GM23338 (cell line): ENCODE results near the gene FTH1. TPM values are rescaled to one million over a fixed set of nuclear protein-coding genes. Genes with fewer than 3 reads are reported as not detected.
A peak's percentile ranks its signal among the peaks of the same experiment; 100 is the strongest.

Experiments
- ATAC-seq: fragments of 200-7000 bp; cut with Tn5 transposase; 3 replicates; pipeline ENCODE4 v1.9.1; 2020
- DNase-seq: peaks from one replicate; pipeline ENCODE4 v3.0.0-alpha.2; 2015; ENCODE audit warnings: low spot score
- H2AFZ ChIP-seq: fragments of 200-600 bp; sonication (generic); 2 replicates; pipeline ENCODE4 v1.8.0; 2016; ENCODE audit warnings: antibody characterized with exemption, mild to moderate bottlenecking, moderate library complexity
- H3F3A ChIP-seq: fragments of 200-600 bp; sonication (generic); replicated peaks from 2 replicates; pipeline ENCODE4 v1.8.0; 2017; ENCODE audit warnings: antibody characterized with exemption, mixed run types, low read depth
- H3K27ac ChIP-seq: fragments of 200-600 bp; sonication (generic); 2 replicates; pipeline ENCODE4 v1.6.1; 2016; ENCODE audit warnings: low read depth
- H3K27me3 ChIP-seq: fragments of 200-600 bp; sonication (generic); 2 replicates; pipeline ENCODE4 v1.8.0; 2016; ENCODE audit warnings: mild to moderate bottlenecking, mixed run types, moderate library complexity; ENCODE audit not compliant: insufficient read depth
- H3K36me3 ChIP-seq: fragments of 200-600 bp; sonication (generic); 2 replicates; pipeline ENCODE4 v1.8.0; 2016; ENCODE audit warnings: mild to moderate bottlenecking; ENCODE audit not compliant: insufficient read depth
- H3K4me1 ChIP-seq: fragments of 200-600 bp; sonication (generic); 2 replicates; pipeline ENCODE4 v1.8.0; 2016; ENCODE audit warnings: mild to moderate bottlenecking, moderate library complexity; ENCODE audit not compliant: insufficient read depth
- H3K4me2 ChIP-seq: fragments of 200-600 bp; sonication (generic); 2 replicates; pipeline ENCODE4 v1.7.1; 2017; ENCODE audit warnings: mixed run types
- H3K4me3 ChIP-seq: fragments of 200-600 bp; sonication (generic); 2 replicates; pipeline ENCODE4 v1.6.1; 2016; ENCODE audit warnings: mixed run types
- H3K79me2 ChIP-seq: fragments of 200-600 bp; sonication (generic); replicated peaks from 2 replicates; pipeline ENCODE4 v1.8.0; 2017; ENCODE audit warnings: mild to moderate bottlenecking; ENCODE audit not compliant: insufficient read depth
- H3K9me2 ChIP-seq: fragments of 200-600 bp; sonication (generic); 2 replicates; pipeline ENCODE4 v1.8.0; 2017; ENCODE audit not compliant: insufficient read depth
- H4K20me1 ChIP-seq: fragments of 200-600 bp; sonication (generic); replicated peaks from 2 replicates; pipeline ENCODE4 v1.8.0; 2017; ENCODE audit warnings: mild to moderate bottlenecking; ENCODE audit not compliant: insufficient read depth
- H3K27ac Mint-ChIP-seq: 2 replicates; pipeline ENCODE4 v1.8.0; 2020; ENCODE audit warnings: inconsistent platforms, mild to moderate bottlenecking, moderate library complexity, mixed read lengths
- H3K27me3 Mint-ChIP-seq: 3 replicates; pipeline ENCODE4 v1.8.0; 2022; ENCODE audit warnings: low read depth, mild to moderate bottlenecking, moderate library complexity, mixed read lengths, inconsistent platforms; ENCODE audit not compliant: insufficient read depth, poor library complexity
- H3K36me3 Mint-ChIP-seq: 3 replicates; pipeline ENCODE4 v1.8.0; 2021; ENCODE audit warnings: low read depth, mild to moderate bottlenecking, inconsistent platforms, moderate library complexity, mixed read lengths
- H3K4me1 Mint-ChIP-seq: 3 replicates; pipeline ENCODE4 v1.8.0; 2020; ENCODE audit warnings: mild to moderate bottlenecking, inconsistent platforms, mixed read lengths
- H3K4me3 Mint-ChIP-seq: 3 replicates; pipeline ENCODE4 v1.8.0; 2021; ENCODE audit warnings: moderate library complexity, mild to moderate bottlenecking, inconsistent platforms, mixed read lengths
- H3K9me3 Mint-ChIP-seq: 3 replicates; pipeline ENCODE4 v1.8.0; 2020; ENCODE audit warnings: moderate library complexity, mild to moderate bottlenecking, inconsistent platforms, mixed read lengths
- CREB1 ChIP-seq: fragments of 250-450 bp; sonication (Bioruptor Pico); IDR thresholded peaks from 2 replicates; pipeline ENCODE4 v1.5.0; 2020; ENCODE audit warnings: low read depth, mild to moderate bottlenecking, moderate library complexity
- EZH2 ChIP-seq: fragments of 200-600 bp; sonication (generic); IDR thresholded peaks from one replicate; pipeline ENCODE4 v1.8.0; 2017; ENCODE audit warnings: antibody characterized with exemption, mild to moderate bottlenecking, low read depth; ENCODE audit not compliant: unreplicated experiment
- NANOG ChIP-seq: IDR thresholded peaks from 2 replicates; pipeline ENCODE4 v1.6.1; 2016; ENCODE audit warnings: antibody characterized with exemption, borderline replicate concordance
- POLR2AphosphoS5 ChIP-seq: IDR thresholded peaks from 2 replicates; pipeline ENCODE4 v1.6.1; 2016; ENCODE audit warnings: antibody characterized with exemption, low read depth
- polyA plus RNA-seq: library from polyadenylated mRNA; unstranded; fragments of >200 nt; fragmentation: Nextera tagmentation; extraction: Ambion mirVana; gene quantifications from 2 replicates; pipeline ENCODE4 v1.2.1, GENCODE V29; 2016
- total RNA-seq: library from RNA; depleted of rRNA; stranded (reverse); fragments of >200 nt; shearing (Covaris generic); gene quantifications from 2 replicates; pipeline ENCODE4 v1.2.3, GENCODE V29; 2014
- TF ChIP-seq, protein P1 (sequence below), 2 experiments: fragments of 200-600 bp in 1 of 2; sonication (generic) in 1 of 2; conservative IDR thresholded peaks; 2 replicates each; pipeline versions ENCODE4 v1.5.1 to v1.6.1; 2016 to 2017; ENCODE audit warnings: antibody characterized with exemption in 2 of 2, low read depth in 2 of 2, mild to moderate bottlenecking in 2 of 2, moderate library complexity in 1 of 2
- TF ChIP-seq, protein P2 (sequence below): IDR thresholded peaks from one replicate; pipeline ENCODE4 v1.6.1; 2018; ENCODE audit warnings: antibody characterized with exemption; ENCODE audit not compliant: unreplicated experiment
- TF ChIP-seq, protein P3 (sequence below): IDR thresholded peaks from 2 replicates; pipeline ENCODE4 v1.6.1; 2016; ENCODE audit warnings: antibody characterized with exemption
- TF ChIP-seq, protein P4 (sequence below): fragments of 250-450 bp; sonication (Bioruptor Pico); IDR thresholded peaks from 2 replicates; pipeline ENCODE4 v1.5.0; 2020; ENCODE audit warnings: mild to moderate bottlenecking, moderate library complexity

Gene FTH1
- total and polyA plus RNA-seq, 2 experiments from 2014 or later = 718 to 2,750 TPM

DNA sequence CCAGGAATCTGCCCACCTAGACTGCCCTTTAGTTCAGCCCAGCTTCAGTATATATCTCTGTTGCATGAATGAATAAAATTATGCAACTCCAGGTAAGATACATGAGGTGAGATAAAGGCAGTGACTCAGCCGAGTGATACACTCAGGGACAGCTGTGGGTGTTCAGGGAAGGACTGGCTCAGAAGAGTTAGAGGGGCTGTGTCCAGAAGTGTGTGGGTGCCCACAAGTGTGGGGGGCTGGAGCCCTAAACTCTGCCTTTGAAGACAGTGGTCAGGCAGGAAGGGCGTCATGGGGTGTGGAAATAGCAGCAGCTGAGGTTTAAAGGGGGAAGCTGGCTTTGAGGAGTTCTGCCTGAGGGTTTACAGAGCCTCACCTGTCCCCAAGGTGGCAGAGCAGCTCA, 8.3 kb downstream of the FTH1 start:
- Histone ChIP-seq H3K4me2 (no peak overlapping the region), H3K9me2 (no peaks in the 10 kb centered on the region), H3K4me1 (peaks cover 6% of the 10 kb centered on the region; the same call in 1 of the 2 replicates), H3K27me3 (peaks cover 9% of the 10 kb centered on the region; the same call in 1 of the 2 replicates), H3K79me2 (no peaks in the 10 kb centered on the region), H2AFZ (no peak overlapping the region), H3K4me3 (no peak overlapping the region), H3K27ac (no peak overlapping the region), H3F3A (peaks cover 13% of the 10 kb centered on the region), H3K36me3 (peaks cover 4% of the 10 kb centered on the region), H4K20me1 (peaks cover 4% of the 10 kb centered on the region)
- no peaks in the 10 kb centered on the region for H3K4me1 Mint-ChIP-seq
- H3K4me3 Mint-ChIP-seq = no peak overlapping the region
- no peak for ATAC-seq
- peaks cover 32% of the 10 kb centered on the region for H3K27me3 Mint-ChIP-seq
- peaks cover 20% of the 10 kb centered on the region for H3K36me3 Mint-ChIP-seq
- H3K27ac Mint-ChIP-seq = no peak overlapping the region
- TF ChIP-seq, protein P1, sequence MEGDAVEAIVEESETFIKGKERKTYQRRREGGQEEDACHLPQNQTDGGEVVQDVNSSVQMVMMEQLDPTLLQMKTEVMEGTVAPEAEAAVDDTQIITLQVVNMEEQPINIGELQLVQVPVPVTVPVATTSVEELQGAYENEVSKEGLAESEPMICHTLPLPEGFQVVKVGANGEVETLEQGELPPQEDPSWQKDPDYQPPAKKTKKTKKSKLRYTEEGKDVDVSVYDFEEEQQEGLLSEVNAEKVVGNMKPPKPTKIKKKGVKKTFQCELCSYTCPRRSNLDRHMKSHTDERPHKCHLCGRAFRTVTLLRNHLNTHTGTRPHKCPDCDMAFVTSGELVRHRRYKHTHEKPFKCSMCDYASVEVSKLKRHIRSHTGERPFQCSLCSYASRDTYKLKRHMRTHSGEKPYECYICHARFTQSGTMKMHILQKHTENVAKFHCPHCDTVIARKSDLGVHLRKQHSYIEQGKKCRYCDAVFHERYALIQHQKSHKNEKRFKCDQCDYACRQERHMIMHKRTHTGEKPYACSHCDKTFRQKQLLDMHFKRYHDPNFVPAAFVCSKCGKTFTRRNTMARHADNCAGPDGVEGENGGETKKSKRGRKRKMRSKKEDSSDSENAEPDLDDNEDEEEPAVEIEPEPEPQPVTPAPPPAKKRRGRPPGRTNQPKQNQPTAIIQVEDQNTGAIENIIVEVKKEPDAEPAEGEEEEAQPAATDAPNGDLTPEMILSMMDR (conservative IDR thresholded peaks at IDR 0.05; ENCODE audit: low read depth in 2 of 2) = 0 out of 4 replicates have a peak, but pooled peaks of 1 of the 2 experiments have one; percentile 30
- no peak for TF ChIP-seq EZH2
- peak; percentile 20 for DNase-seq
- H3K9me3 Mint-ChIP-seq = peaks cover 2% of the 10 kb centered on the region; the same call in 2 of the 3 replicates

DNA sequence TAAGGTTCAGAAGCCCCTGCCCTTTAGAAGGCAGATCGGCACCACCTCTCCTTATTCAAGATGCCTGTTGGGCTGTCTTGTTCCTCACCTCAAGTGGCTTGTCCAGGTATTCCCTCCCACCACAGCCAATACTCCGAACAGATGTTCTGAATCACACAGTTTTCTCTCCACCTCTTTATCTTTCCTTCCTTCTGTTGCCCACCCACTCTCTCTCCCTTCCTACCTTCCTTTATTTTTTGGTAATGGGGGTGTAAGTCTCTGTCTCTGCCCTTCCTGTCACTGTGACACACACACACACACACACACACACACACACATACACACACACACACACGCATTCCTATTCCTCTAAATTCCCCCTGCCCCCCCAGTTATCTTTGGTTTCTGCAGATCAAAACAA, 8.8 kb downstream of the FTH1 start:
- Histone ChIP-seq H3F3A (peaks cover 8% of the 10 kb centered on the region), H3K79me2 (no peaks in the 10 kb centered on the region), H3K4me3 (no peak overlapping the region), H4K20me1 (no peaks in the 10 kb centered on the region), H3K9me2 (no peaks in the 10 kb centered on the region), H3K27me3 (peaks cover 12% of the 10 kb centered on the region; the same call in 1 of the 2 replicates), H3K4me2 (no peak overlapping the region), H3K36me3 (no peaks in the 10 kb centered on the region), H3K27ac (no peak overlapping the region), H2AFZ (no peak overlapping the region), H3K4me1 (peaks cover 7% of the 10 kb centered on the region; the same call in 1 of the 2 replicates)
- DNase-seq = no peak
- H3K27ac Mint-ChIP-seq = no peak overlapping the region
- no peak for ATAC-seq
- H3K4me1 Mint-ChIP-seq = no peaks in the 10 kb centered on the region; the same call in 2 of the 3 replicates
- H3K4me3 Mint-ChIP-seq = no peak overlapping the region
- peaks cover 32% of the 10 kb centered on the region for H3K27me3 Mint-ChIP-seq
- H3K36me3 Mint-ChIP-seq = peaks cover 15% of the 10 kb centered on the region
- H3K9me3 Mint-ChIP-seq = no peaks in the 10 kb centered on the region
- TF ChIP-seq NANOG = no peak
- TF ChIP-seq, protein P2, sequence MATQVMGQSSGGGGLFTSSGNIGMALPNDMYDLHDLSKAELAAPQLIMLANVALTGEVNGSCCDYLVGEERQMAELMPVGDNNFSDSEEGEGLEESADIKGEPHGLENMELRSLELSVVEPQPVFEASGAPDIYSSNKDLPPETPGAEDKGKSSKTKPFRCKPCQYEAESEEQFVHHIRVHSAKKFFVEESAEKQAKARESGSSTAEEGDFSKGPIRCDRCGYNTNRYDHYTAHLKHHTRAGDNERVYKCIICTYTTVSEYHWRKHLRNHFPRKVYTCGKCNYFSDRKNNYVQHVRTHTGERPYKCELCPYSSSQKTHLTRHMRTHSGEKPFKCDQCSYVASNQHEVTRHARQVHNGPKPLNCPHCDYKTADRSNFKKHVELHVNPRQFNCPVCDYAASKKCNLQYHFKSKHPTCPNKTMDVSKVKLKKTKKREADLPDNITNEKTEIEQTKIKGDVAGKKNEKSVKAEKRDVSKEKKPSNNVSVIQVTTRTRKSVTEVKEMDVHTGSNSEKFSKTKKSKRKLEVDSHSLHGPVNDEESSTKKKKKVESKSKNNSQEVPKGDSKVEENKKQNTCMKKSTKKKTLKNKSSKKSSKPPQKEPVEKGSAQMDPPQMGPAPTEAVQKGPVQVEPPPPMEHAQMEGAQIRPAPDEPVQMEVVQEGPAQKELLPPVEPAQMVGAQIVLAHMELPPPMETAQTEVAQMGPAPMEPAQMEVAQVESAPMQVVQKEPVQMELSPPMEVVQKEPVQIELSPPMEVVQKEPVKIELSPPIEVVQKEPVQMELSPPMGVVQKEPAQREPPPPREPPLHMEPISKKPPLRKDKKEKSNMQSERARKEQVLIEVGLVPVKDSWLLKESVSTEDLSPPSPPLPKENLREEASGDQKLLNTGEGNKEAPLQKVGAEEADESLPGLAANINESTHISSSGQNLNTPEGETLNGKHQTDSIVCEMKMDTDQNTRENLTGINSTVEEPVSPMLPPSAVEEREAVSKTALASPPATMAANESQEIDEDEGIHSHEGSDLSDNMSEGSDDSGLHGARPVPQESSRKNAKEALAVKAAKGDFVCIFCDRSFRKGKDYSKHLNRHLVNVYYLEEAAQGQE = no peak
- TF ChIP-seq, protein P3, sequence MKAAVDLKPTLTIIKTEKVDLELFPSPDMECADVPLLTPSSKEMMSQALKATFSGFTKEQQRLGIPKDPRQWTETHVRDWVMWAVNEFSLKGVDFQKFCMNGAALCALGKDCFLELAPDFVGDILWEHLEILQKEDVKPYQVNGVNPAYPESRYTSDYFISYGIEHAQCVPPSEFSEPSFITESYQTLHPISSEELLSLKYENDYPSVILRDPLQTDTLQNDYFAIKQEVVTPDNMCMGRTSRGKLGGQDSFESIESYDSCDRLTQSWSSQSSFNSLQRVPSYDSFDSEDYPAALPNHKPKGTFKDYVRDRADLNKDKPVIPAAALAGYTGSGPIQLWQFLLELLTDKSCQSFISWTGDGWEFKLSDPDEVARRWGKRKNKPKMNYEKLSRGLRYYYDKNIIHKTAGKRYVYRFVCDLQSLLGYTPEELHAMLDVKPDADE = no peak
- TF ChIP-seq, protein P4, sequence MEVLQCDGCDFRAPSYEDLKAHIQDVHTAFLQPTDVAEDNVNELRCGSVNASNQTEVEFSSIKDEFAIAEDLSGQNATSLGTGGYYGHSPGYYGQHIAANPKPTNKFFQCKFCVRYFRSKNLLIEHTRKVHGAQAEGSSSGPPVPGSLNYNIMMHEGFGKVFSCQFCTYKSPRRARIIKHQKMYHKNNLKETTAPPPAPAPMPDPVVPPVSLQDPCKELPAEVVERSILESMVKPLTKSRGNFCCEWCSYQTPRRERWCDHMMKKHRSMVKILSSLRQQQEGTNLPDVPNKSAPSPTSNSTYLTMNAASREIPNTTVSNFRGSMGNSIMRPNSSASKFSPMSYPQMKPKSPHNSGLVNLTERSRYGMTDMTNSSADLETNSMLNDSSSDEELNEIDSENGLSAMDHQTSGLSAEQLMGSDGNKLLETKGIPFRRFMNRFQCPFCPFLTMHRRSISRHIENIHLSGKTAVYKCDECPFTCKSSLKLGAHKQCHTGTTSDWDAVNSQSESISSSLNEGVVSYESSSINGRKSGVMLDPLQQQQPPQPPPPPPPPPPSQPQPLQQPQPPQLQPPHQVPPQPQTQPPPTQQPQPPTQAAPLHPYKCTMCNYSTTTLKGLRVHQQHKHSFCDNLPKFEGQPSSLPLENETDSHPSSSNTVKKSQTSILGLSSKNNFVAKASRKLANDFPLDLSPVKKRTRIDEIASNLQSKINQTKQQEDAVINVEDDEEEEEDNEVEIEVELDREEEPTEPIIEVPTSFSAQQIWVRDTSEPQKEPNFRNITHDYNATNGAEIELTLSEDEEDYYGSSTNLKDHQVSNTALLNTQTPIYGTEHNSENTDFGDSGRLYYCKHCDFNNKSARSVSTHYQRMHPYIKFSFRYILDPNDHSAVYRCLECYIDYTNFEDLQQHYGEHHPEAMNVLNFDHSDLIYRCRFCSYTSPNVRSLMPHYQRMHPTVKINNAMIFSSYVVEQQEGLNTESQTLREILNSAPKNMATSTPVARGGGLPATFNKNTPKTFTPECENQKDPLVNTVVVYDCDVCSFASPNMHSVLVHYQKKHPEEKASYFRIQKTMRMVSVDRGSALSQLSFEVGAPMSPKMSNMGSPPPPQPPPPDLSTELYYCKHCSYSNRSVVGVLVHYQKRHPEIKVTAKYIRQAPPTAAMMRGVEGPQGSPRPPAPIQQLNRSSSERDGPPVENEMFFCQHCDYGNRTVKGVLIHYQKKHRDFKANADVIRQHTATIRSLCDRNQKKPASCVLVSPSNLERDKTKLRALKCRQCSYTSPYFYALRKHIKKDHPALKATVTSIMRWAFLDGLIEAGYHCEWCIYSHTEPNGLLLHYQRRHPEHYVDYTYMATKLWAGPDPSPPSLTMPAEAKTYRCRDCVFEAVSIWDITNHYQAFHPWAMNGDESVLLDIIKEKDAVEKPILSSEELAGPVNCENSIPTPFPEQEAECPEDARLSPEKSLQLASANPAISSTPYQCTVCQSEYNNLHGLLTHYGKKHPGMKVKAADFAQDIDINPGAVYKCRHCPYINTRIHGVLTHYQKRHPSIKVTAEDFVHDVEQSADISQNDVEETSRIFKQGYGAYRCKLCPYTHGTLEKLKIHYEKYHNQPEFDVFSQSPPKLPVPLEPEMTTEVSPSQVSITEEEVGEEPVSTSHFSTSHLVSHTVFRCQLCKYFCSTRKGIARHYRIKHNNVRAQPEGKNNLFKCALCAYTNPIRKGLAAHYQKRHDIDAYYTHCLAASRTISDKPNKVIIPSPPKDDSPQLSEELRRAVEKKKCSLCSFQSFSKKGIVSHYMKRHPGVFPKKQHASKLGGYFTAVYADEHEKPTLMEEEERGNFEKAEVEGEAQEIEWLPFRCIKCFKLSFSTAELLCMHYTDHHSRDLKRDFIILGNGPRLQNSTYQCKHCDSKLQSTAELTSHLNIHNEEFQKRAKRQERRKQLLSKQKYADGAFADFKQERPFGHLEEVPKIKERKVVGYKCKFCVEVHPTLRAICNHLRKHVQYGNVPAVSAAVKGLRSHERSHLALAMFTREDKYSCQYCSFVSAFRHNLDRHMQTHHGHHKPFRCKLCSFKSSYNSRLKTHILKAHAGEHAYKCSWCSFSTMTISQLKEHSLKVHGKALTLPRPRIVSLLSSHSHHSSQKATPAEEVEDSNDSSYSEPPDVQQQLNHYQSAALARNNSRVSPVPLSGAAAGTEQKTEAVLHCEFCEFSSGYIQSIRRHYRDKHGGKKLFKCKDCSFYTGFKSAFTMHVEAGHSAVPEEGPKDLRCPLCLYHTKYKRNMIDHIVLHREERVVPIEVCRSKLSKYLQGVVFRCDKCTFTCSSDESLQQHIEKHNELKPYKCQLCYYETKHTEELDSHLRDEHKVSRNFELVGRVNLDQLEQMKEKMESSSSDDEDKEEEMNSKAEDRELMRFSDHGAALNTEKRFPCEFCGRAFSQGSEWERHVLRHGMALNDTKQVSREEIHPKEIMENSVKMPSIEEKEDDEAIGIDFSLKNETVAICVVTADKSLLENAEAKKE = no peak
- TF ChIP-seq POLR2AphosphoS5 = no peak
- no peak for TF ChIP-seq CREB1 (CRISPR knock-in tag)
